ENCODE data around the gene SOCS1. TPM values are rescaled to one million over a fixed set of nuclear protein-coding genes. Genes with fewer than 3 reads are reported as not detected.

The SOCS1 gene
- total and polyA plus RNA-seq, 9 of the 15 experiments (the other 6 are each of a cell fraction or from before 2014, with no cell fraction given), result 0.04 to 7.5 (median 2.3) TPM

- 57% methylated on average over 10 of the region's 10 CpGs for WGBS (ENCODE audit: insufficient coverage, low coverage, missing lambda C conversion rate)
- ChIA-PET POLR2A (interaction anchor here (0.7 to 1.2 kb wide), 2 partner anchors 11 to 454 kb away, joined by 3 to 5 read pairs; no protein-coding TSS in a partner anchor), CTCF (ENCODE audit: low intra/inter-chr PET ratio) (no interaction called here)
- H2AFZ ChIP-seq (ENCODE audit: low read depth, low read length), result no peak overlapping the region
- H3K79me2 ChIP-seq (ENCODE audit: control insufficient read depth, insufficient read depth, low read length), result no peaks in the 10 kb centered on the region
- no peak overlapping the region for H3K4me3 ChIP-seq
- no peaks in the 10 kb centered on the region for H3K36me3 ChIP-seq (ENCODE audit: control insufficient read depth, insufficient read depth, low read length)
- no peaks in the 10 kb centered on the region for H3K9me1 ChIP-seq (ENCODE audit: control insufficient read depth, insufficient read depth, low read length)
- H3K9me3 ChIP-seq (replicated peaks; ENCODE audit: control insufficient read depth, insufficient read depth, low read depth, low read length), result no peaks in the 10 kb centered on the region; the same call in 1 of the 2 replicates
- ATAC-seq (no peak), FAIRE-seq (no peak), DNase-seq (ENCODE audit: extremely low read depth in 1 of 4, low spot score in 3 of 4) (no peak)
- no TSS peak for BruUV-seq (replicated peaks)
- H3K9ac ChIP-seq (ENCODE audit: insufficient read depth in 1 of 2, low read depth in 2 of 2, low read length in 2 of 2), result no peak overlapping the region
- 0 out of 2 replicates have a peak, but pooled peaks cover 2% of the 10 kb centered on the region for H4K20me1 ChIP-seq (replicated peaks; ENCODE audit: control insufficient read depth, insufficient read depth, low read length)
- H3K4me1 ChIP-seq (replicated peaks in 1 of 2; ENCODE audit: control insufficient read depth in 2 of 2, insufficient read depth in 2 of 2, low read length in 2 of 2), result peaks cover 0 to 16% of the 10 kb centered on the region in 2 experiments; a peak in 1 of 5 replicates
- H3K4me2 ChIP-seq (ENCODE audit: insufficient read depth, low read length), result no peak overlapping the region
- peaks cover 13 to 31% of the 10 kb centered on the region in 2 experiments; a peak in 4 of 5 replicates for H3K27me3 ChIP-seq (ENCODE audit: control insufficient read depth in 2 of 2, insufficient read depth in 2 of 2, low read length in 2 of 2)
- H3K27ac ChIP-seq (ENCODE audit: extremely low read depth, low read depth, low read length), result no peak overlapping the region
- in situ Hi-C loops (cut with MboI) (no loop called here), intact Hi-C loops (cut with micrococcal nuclease) (no loop called here)
- TF ChIP-seq POLR2AphosphoS5 (IDR thresholded peaks at IDR 0.05; ENCODE audit: control insufficient read depth, insufficient read depth, low read depth, low read length) (no peak), ZNF24 (IDR thresholded peaks at IDR 0.05) (no peak), ZNF407 (IDR thresholded peaks at IDR 0.05; ENCODE audit: low read depth) (no peak), ZNF445 (CRISPR knock-in tag; IDR thresholded peaks at IDR 0.05; ENCODE audit: low read depth) (no peak), ILF3 (IDR thresholded peaks at IDR 0.05; ENCODE audit: borderline replicate concordance) (no peak), GTF2A2 (tag; IDR thresholded peaks at IDR 0.05) (no peak), FOXA3 (CRISPR knock-in tag; conservative IDR thresholded peaks at IDR 0.05 in 1 of 2, IDR thresholded peaks at IDR 0.05 in 1 of 2) (no peak), POLR2G (IDR thresholded peaks at IDR 0.05; ENCODE audit: low read depth, low read length) (no peak), NR2C1 (IDR thresholded peaks at IDR 0.05) (no peak), NR2C1 (tag; IDR thresholded peaks at IDR 0.05) (no peak), KDM2B (CRISPR knock-in tag; IDR thresholded peaks at IDR 0.05) (no peak), BMI1 (IDR thresholded peaks at IDR 0.05; ENCODE audit: low read length) (no peak), NELFE (IDR thresholded peaks at IDR 0.05; ENCODE audit: insufficient read depth, insufficient read length) (no peak), KLF16 (IDR thresholded peaks at IDR 0.05) (no peak), SRSF1 (IDR thresholded peaks at IDR 0.05; ENCODE audit: low read depth, low read length) (no peak), ZNF507 (tag; conservative IDR thresholded peaks at IDR 0.05) (no peak)
These were observed 15.6 kb upstream of the SOCS1 start for GRCh38 chr16:11271610-11272009.

Measured in K562 (cell line).